K562 treated with DMSO at 1 percent for 48 hours (cell line): ENCODE measurements around the gene PFDN6. TPM values are rescaled to one million over a fixed set of nuclear protein-coding genes. Genes with fewer than 3 reads are reported as not detected.

Experiments
- total RNA-seq: library from RNA; unstranded; fragments of 300-600 nt; gene quantifications from 2 replicates; pipeline ENCODE4 v1.2.3, GENCODE V29; 2022; ENCODE audit warnings: low replicate concordance; ENCODE audit errors: extremely low read depth

The PFDN6 gene
- not detected in 2 replicates for total RNA-seq

GRCh38 chr6:33288921-33289783 lies at the start of gene PFDN6, which contains the start of gene WDR46:
Gene PFDN6, plus strand, starts transcription at chr6:33289601. Its CDS starts 256 bp downstream, at chr6:33289857.
Gene WDR46, minus strand, starts transcription at chr6:33289239. Its CDS starts 69 bp downstream, at chr6:33289170.

GRCh38 chr6:33271468-33272274 lies 17.7 kb upstream of the PFDN6 start, which contains the start of the genes RPS18 and VPS52:
Gene RPS18, plus strand, starts transcription at chr6:33272075. Its CDS starts 45 bp downstream, at chr6:33272120.
Gene VPS52, minus strand, starts transcription at chr6:33271876. Its CDS starts 201 bp downstream, at chr6:33271675.

GRCh38 chr6:33276864-33277662 lies 12.3 kb upstream of the PFDN6 start, which contains the start of gene B3GALT4:
Gene B3GALT4, plus strand, starts transcription at chr6:33277123. Its CDS starts 297 bp downstream, at chr6:33277420.

GRCh38 chr6:33298773-33299236 lies 9.4 kb downstream of the PFDN6 start, which contains the start of gene RGL2:
Gene RGL2, minus strand, starts transcription at chr6:33298942. Its CDS starts 332 bp downstream, at chr6:33298610.

GRCh38 chr6:33313709-33314514 lies 24.5 kb downstream of the PFDN6 start, which contains the start of gene TAPBP:
Gene TAPBP, minus strand, starts transcription at chr6:33314078. Its CDS starts 37 bp downstream, at chr6:33314041.

GRCh38 chr6:33317669-33318425 lies 28.4 kb downstream of the PFDN6 start, which contains the start of gene ZBTB22:
Gene ZBTB22, minus strand, starts transcription at chr6:33317744. Its CDS starts 828 bp downstream, at chr6:33316916.

Other genes starting within 250 kb of the PFDN6 start
- not detected in 2 replicates for gene HLA-DPA1, start 216.0 kb upstream of the PFDN6 start, total RNA-seq
- not detected in 2 replicates for gene HLA-DPB1, start 213.6 kb upstream of the PFDN6 start, total RNA-seq
- not detected in 2 replicates for gene COL11A2, start 97.1 kb upstream of the PFDN6 start, total RNA-seq
- not detected in 2 replicates for gene RXRB, start 88.9 kb upstream of the PFDN6 start, total RNA-seq
- 245 TPM in 1 of 2 replicates, not detected in the other for gene SLC39A7, start 88.7 kb upstream of the PFDN6 start, total RNA-seq
- not detected in 2 replicates for gene HSD17B8, start 84.9 kb upstream of the PFDN6 start, total RNA-seq
- gene RING1, start 81.1 kb upstream of the PFDN6 start, total RNA-seq: not detected in 2 replicates
- not detected in 2 replicates for gene VPS52, start 17.7 kb upstream of the PFDN6 start, total RNA-seq
- gene RPS18, start 17.5 kb upstream of the PFDN6 start, total RNA-seq: 6,916 and 8,608 TPM in 2 replicates
- not detected in 2 replicates for gene B3GALT4, start 12.5 kb upstream of the PFDN6 start, total RNA-seq
- gene WDR46, start 362 bp upstream of the PFDN6 start, total RNA-seq: not detected in 2 replicates
- gene RGL2, start 9.3 kb downstream of the PFDN6 start, total RNA-seq: 141 TPM in 1 of 2 replicates, not detected in the other
- 231 TPM in 1 of 2 replicates, not detected in the other for gene TAPBP, start 24.5 kb downstream of the PFDN6 start, total RNA-seq
- gene ZBTB22, start 28.1 kb downstream of the PFDN6 start, total RNA-seq: not detected in 2 replicates
- not detected in 2 replicates for gene DAXX, start 33.4 kb downstream of the PFDN6 start, total RNA-seq
- gene KIFC1, start 102.2 kb downstream of the PFDN6 start, total RNA-seq: not detected in 2 replicates
- gene PHF1, start 121.4 kb downstream of the PFDN6 start, total RNA-seq: not detected in 2 replicates
- not detected in 2 replicates for gene CUTA, start 128.5 kb downstream of the PFDN6 start, total RNA-seq
- not detected in 2 replicates for gene SYNGAP1, start 130.5 kb downstream of the PFDN6 start, total RNA-seq
- not detected in 2 replicates for gene ZBTB9, start 165.0 kb downstream of the PFDN6 start, total RNA-seq